ENCODE data around the gene XCR1.
"Not testable (repeated sequence)": the region's sequence is repeated elsewhere in the genome, so short reads cannot be mapped to it uniquely, and the experiment has no call there.

Gene XCR1

GRCh38 chr3:46027021-46027705 is at the start of gene XCR1:
XCR1 (minus strand) TSS chr3:46027483; CDS start chr3:46021947, 5,536 bp downstream.
- no peak for DNase-seq

- no peak for DNase-seq
Measured at GRCh38 chr3:46076606-46077005, 49.3 kb upstream of the XCR1 start.

GRCh38 chr3:46075816-46076215 is 48.5 kb upstream of the XCR1 start:
- no peak for DNase-seq

GRCh38 chr3:46071222-46071858 is 44.1 kb upstream of the XCR1 start:
- DNase-seq = no peak

GRCh38 chr3:46070595-46071093 is 43.4 kb upstream of the XCR1 start:
- no peak for DNase-seq

GRCh38 chr3:46068501-46068900 is 41.2 kb upstream of the XCR1 start:
- DNase-seq = no peak

GRCh38 chr3:46067401-46067800 is 40.1 kb upstream of the XCR1 start:
- no peak for DNase-seq

- DNase-seq = no peak
Measured at GRCh38 chr3:46065750-46066256, 38.5 kb upstream of the XCR1 start.

GRCh38 chr3:46065294-46065705 is 38.0 kb upstream of the XCR1 start:
- DNase-seq = no peak

GRCh38 chr3:46062679-46063078 is 35.4 kb upstream of the XCR1 start:
- no peak for DNase-seq

GRCh38 chr3:46061887-46062286 is 34.6 kb upstream of the XCR1 start:
- no peak for DNase-seq

GRCh38 chr3:46061108-46061720 is 33.9 kb upstream of the XCR1 start:
- DNase-seq = no peak

- DNase-seq = no peak
Measured at GRCh38 chr3:46060551-46060950, 33.3 kb upstream of the XCR1 start.

- DNase-seq = no peak
Measured at GRCh38 chr3:46059432-46059831, 32.1 kb upstream of the XCR1 start.

- DNase-seq = no peak
Measured at GRCh38 chr3:46058981-46059380, 31.7 kb upstream of the XCR1 start.

GRCh38 chr3:46057716-46058115 is 30.4 kb upstream of the XCR1 start:
- DNase-seq = no peak

GRCh38 chr3:46056686-46057085 is 29.4 kb upstream of the XCR1 start:
- DNase-seq = no peak

- not testable (repeated sequence) for DNase-seq
Measured at GRCh38 chr3:46053761-46054515, 26.7 kb upstream of the XCR1 start.

- not testable (repeated sequence) for DNase-seq
Measured at GRCh38 chr3:46053265-46053664, 26.0 kb upstream of the XCR1 start.

GRCh38 chr3:46052531-46052930 is 25.2 kb upstream of the XCR1 start:
- DNase-seq = no peak

- DNase-seq = no peak
Measured at GRCh38 chr3:46049093-46049492, 21.8 kb upstream of the XCR1 start.

- DNase-seq = not testable (repeated sequence)
Measured at GRCh38 chr3:46046231-46046630, 18.9 kb upstream of the XCR1 start.

GRCh38 chr3:46038916-46039315 is 11.6 kb upstream of the XCR1 start:
- no peak for DNase-seq

Measured in left hindlimb (tissue), 1 donor.